HG03571 (cell line): ENCODE data around the gene AGO1.

Experiments used
- ATAC-seq: cut with Tn5 transposase; IDR thresholded peaks from one replicate; pipeline ENCODE4 v1.9.1; 2021; ENCODE audit not compliant: unreplicated experiment

AGO1 gene

DNA sequence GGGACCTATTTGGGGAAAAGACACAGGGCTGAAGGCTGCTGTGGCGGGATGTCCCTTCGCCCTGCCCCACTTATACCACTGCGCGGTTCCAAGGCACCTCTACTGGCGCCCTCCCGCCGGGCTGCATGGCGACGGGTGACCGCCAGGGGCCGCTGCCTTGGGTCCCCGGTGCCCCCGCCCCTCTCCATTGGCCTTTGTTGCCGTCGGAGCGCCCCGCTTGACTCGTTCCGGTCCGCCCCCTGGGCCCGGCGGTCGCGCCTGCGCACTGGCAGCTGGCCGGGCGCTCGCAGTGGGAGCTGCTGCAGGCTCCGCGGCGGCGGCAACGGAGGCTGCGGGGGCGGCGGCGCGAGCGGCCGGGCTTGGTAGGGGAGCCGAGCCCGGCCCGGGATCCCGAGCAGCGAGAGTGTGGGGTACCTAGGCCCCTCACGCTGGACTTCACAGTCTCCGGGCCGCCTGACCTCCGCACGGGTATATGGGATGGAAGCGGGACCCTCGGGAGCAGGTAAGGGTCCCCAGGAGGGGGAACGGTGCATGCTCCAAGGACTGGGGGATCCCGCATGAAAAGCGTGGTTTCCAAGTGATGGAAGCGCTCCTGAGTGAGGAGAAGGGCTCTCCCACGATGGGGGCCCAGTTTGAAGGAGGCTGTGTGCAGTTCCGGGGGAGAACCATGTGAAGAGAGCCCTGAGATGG is at the start of gene AGO1:
AGO1 (plus strand) TSS at position 265 of the 690 bp plus-strand sequence; CDS start at position 478, 213 bp downstream.
- ATAC-seq, result peak; percentile 83

DNA sequence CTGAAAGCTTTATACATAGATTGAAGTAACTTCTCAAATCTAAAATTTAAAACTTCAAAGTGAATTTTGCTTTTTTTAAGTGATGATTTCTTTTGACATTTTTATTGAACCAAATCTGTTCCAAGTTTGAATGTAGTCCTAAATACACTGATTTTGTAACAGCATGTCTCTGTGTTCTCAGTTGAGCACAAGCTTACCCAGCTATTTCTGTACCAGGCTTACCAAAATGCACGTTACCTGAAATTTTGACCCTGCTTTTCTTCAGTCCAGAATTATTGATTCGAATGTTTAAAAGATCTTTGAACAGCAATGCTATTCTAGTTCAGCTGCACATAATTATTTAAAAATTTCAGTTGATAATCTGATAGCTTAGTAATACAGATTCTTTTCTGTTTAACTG is 49.6 kb upstream of the AGO1 start:
- ATAC-seq, result no peak

DNA sequence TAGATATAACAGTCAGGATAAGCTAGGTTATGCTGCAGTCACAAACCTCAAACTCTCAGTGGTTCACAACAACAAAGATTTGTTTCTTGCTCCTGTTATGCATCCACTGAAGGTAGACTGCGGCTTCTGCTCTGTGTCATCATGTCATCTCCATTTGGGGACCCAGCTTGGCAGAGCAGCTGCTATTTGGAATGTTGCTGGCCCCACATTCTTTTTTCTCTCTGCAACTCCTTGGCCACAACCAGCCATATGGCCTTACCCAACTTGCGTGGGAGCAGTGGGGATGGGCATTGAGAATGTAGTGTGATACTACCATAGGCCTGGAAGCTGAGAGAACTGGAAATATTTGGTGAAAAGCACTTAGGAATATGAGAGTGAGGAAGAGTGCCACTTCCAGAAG is 48.8 kb upstream of the AGO1 start:
- ATAC-seq, result no peak

DNA sequence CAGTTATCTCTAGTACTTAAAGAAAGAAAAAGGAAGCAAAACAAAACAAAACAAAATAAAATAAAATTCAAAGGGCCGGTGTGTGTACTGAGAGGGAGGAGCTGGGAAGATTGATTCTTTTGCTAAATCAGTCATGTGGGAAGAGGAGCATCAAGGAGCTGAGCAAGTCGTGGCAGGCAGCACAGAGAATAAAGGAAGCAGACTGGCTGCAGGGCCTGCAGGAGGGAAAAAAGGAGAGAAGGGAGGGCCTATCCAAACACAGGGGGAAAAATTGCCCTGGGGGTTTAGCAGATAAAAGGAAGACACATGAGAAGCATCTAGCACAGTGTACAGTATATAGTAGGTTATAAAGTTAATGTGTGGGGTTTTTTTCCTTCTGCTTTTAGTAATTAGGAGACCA is 47.6 kb upstream of the AGO1 start:
- no peak for ATAC-seq

DNA sequence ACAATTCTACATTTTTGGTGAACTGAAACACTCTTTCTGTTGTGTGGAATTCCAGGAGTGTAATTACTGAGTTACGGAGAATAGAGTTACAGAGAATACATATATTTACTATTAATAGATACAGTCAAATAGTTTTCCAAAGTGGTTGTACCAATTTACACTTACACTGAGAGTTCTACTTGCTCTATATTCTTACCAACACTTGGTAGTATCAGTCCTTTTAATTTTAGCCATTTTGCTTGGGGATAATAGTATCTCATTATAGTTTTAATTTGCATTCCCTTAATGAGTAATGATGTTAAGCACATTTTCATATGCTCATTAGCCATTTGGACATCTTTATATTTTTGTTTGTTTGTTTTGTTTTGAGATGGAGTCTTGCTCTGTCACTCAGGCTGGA is 46.3 kb upstream of the AGO1 start:
- ATAC-seq, result no peak

DNA sequence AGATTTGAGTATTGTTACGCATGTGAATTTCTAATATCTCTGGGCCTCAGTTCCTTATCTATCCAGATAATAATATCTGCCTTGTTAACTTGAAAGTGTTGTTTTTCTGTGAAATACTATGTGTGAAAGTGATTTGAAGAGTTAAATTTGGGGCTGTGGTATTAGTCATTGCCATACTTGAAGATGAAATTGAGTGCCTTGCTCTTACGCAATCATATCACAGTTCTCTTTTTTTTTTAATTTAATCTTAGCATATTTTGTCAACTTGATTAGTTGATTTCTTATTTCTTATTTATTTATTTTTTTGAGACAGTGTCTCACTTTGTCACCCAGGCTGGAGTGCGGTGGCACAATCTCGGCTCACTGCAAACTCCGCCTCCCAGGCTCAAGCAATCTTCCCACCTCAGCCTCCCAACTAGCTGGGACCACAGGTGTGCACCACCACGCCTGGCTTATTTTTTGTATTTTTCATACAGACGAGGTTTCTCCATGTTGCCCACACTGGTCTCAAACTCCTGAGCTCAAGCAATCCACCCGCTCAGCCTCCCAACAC is 44.2 kb upstream of the AGO1 start:
- ATAC-seq, result no peak

DNA sequence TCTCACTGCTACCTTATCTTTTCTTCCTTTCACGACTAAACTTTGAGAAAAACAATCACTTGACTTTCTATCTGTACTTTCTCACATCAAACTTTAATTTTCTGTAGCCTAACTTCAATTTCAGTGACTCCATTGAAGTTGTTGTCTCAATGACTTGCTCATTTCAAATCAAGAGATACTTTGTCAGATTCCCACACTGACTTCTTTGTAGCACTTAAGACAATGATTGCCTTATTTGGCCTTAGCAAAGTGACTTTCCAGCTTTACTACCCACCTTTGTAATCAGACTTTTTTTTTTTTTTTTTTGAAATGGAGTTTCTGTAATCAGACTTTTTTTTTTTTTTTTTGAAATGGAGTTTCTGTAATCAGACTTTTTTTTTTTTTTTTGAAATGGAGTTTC is 38.2 kb upstream of the AGO1 start:
- no peak for ATAC-seq

DNA sequence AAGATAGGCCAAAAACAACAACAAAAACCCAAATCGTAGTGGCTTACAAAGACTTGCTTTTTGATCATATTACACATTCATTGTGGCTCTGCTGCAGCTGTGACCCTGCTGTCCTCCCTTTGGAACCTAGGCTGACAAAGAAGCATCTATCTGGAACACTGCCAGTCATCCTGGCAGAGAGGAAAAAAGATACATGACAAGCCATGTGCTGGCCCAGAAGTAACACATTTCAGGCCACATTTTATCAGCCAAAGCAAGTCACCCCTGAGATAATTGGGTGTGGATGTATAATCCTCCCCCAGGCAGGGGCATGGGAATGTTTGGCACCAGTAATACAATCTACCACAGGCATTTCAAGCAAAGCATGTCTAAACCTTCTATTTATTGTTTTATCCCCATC is 37.2 kb upstream of the AGO1 start:
- no peak for ATAC-seq

DNA sequence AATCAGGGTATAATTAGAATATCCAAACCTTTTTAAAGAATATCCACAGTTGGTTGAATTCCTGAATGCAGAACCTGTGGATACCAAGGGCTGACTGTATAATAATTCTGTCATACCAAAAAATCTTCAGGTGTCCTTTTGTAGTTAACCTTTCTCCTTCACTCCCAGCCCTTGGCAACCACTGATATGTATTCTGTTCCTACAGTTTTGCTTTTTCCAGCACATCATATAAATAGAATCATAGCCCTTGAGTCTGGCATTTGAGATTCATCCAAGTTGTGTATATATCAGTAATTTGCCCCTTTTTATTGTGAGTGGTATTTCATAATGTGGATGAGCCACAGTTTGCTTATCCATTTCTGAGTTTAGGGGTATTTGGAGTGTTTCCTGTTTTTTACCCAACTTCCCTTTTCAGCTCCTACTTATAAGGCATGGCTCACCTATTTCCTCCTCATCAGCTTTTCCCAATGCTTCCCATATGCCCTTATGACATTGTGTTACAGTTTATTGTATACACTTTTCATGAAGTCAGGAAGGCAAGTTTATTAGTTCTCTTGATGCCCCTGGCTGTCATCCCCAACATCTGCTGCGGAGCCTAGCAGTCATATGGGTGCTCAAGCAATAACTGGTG is 35.0 kb upstream of the AGO1 start:
- no peak for ATAC-seq

DNA sequence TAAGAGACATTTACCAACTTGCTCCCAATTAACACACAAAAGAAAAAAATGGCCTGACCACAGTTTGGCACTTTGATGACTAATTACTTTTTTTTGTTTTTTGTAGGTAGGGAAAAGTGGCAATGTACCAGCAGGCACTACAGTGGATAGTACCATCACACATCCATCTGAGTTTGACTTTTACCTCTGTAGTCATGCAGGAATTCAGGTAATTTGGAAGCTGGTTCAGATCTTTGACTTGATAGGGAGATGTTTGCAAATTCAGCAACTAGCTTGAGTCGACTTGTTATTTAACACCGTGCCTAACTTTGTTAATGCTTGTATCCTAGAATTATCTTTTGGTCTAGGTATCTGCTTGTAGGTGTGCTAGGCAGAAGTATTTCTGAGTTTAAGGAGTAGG is 33.0 kb upstream of the AGO1 start:
- no peak for ATAC-seq

DNA sequence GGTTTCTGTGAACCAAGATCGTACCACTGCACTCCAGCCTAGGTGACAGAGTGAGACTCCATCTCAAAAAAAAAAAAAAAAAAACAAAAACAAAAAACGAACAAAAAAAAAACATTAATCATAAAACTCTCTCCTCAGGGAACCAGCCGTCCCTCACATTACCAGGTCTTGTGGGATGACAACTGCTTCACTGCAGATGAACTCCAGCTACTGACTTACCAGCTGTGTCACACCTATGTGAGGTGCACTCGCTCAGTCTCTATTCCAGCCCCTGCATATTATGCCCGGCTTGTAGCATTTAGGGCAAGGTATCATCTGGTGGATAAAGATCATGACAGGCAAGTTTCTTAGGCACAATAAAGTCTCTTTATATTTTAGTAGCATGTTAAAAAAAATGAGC is 32.3 kb upstream of the AGO1 start:
- ATAC-seq, result no peak

DNA sequence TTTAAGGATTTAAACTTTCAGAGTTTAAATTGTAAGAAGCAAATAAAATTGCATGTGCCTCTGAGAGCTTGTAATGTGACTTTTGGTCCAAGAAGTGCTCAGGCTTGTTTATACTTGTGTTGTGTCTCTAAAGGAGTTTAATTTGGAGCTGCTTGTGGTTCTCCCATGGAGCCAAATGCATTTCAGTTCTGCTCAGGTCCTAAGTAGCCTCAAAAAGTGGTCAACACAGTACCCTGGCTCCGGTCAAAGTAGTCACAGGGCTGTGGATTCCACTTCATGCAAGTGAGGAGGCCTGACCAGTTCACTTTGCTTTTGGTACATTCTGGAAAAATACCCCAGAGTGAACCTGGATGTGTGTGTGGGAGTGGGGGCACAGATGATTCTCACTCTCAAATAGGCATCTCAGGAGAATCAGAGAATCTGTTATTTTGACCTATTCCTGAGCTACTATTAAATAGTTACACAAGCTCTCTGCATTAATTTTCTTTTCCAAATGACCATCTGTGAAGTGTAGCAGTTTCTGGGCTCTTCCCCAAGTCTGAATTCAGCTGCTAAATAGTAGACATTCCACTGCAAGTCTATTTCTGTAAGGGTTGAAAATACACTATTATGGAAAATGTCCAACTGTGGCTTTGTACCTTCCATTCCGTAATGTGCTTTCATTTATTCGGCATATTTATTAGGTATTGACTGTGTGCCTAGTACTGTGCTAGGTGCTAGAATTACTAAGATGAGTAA is 31.7 kb upstream of the AGO1 start:
- no peak for ATAC-seq

DNA sequence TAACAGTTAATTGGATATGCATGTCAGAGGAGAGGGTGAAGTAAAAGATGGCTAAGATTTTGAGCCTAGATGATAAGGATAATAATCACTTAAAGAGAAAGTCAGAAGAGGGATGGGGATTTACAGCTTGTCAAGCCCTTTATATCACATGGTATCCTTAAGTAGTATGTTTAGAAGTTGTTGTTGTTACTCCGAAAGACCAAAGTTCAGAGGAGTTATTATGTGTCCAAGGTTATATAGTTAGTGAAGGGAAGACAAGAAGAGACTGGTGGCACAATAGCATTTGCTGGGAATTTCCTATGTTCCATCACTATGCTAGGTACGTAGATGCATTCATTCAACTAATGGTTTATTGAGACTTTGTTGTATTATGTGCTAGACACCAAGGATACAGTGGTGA is 30.8 kb upstream of the AGO1 start:
- no peak for ATAC-seq

DNA sequence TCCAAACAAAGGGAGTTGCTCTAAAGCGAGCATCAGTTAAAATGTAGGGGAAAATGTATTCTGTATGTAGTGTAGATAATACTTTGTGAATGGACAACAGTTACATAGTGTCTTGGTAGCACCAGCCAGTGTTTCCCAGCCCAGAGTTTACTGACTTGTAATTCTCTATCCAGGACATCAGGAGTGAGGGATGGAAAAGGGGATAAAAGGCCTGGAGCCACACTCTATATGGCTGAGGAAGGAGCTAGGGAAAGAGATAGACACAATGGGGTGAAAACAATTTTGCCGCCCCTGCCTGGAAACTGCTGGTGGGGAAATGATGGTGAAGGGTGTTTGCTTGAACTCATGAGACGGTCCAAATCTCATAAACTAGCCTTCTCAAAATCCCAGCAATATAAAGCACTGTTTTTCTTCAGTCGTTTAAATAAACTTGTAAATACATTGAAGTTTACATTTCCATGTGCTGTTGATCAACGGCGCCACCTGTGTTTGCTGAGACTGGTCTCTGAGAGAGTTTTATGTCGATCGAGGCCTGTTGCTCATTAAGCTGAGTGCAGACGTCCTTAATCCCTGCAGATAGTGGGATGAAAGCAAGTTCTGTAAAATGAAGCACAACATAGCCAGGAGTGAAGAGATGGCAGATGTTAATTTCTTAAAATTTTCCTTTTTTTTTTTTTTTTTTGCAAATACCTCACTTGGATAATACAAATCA is 27.9 kb upstream of the AGO1 start:
- no peak for ATAC-seq

DNA sequence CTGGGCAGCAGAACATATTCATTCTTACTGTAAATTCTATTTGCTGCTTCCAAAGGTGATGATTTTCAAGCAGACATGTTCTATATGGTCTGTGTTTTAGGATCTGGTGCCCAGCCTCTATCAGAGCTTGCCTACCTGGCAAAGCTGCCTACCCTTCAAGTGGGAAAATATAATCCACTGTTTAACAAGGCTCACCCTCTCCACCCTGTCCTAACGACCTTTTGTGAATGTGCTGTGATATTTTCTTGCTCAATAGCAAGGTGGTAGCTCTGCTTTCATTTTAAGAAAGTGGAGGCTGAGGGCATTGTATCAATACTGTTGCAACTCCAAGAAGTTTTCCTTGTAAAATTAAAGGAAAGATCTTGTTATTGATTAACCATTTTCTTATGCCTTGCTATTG is 26.0 kb upstream of the AGO1 start:
- ATAC-seq, result no peak

DNA sequence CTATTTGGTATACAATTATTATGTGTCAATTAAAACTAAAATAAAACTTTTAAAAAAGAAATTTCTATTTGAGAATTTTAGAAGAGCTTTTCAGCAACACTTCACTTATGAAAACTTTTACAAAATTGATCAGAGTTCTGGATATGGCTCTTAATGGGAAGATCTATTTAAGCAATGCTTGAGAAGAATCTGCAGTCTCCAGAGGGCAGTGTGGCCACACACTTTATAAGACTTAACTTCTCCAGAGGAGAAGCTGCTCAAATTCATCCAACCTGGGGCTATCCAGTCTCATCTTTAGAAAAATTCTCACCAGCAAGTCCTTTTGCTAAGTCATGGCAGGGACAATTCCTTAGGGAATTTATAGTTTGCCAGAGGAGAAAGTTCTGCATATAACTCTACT is 25.2 kb upstream of the AGO1 start:
- ATAC-seq, result no peak

DNA sequence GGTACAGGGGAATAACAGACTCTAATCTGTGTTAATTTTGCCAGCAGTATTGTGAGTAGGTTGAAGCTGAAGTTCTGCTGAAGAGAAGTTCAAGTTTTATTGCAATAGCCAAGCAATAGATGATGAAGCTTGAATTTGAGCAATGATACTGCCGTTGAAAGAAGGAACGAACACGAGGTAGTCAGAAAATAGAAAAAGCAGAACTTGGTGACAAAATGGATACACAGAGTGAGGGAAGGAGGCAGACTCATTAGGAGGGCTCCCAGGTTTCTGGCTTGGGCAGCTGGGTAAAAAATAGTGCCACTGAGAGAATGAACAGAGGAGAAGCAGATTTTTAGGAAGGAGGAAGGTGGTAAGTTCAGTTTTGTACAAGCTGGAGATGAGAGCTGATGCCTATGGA is 22.3 kb upstream of the AGO1 start:
- ATAC-seq, result no peak

DNA sequence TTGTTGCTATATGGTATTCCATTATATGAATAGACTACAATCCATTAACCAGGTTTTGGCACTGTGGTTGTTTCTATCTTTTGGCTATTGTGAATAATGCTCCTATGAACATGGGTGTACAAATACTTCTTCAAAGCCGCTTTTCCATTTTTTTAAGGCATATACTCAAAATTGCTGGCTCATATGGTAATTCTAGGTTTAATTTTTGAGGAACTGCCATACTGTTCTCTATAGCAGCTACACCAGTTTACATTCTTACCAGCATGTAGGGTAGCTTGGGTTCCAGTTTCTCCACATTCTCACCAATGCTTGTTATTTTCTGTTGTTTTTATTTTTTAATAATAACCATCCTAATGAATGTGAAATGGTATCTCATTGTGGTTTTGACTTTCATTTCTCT is 19.9 kb upstream of the AGO1 start:
- ATAC-seq, result no peak

DNA sequence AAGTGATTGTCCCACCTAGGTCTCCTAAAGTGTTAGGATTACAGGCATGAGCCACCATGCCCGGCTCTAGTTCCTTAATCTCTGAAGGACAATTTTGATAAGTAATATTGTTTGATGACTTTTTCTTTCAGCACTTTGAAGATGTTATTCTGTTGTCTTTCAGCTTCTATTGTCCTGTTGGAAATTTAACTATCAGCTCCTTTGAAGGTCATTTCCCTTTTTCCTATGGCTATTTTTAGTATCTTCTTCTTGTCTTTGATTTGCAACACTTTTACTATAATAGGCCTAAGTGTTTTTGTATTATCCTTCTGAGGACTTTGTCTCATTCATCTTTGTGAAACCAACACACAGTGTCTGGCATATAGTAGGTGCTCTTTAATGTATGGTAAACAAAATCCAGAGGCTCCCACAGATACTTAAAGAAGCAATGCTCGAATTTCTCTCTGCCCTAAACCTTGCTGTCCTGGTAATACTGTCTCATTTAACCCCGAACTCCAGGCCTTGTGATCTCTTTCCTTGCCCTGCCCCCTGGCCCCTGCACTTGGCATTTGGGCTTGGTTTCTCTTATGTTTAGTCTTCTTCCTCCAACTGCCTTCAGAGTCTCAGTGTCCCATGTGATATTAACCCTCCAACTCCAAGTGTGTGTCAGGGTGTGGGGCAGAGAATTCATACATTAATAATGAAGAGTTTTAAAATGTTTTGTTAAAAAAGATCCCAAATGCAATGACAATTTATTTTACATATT is 19.0 kb upstream of the AGO1 start:
- no peak for ATAC-seq

DNA sequence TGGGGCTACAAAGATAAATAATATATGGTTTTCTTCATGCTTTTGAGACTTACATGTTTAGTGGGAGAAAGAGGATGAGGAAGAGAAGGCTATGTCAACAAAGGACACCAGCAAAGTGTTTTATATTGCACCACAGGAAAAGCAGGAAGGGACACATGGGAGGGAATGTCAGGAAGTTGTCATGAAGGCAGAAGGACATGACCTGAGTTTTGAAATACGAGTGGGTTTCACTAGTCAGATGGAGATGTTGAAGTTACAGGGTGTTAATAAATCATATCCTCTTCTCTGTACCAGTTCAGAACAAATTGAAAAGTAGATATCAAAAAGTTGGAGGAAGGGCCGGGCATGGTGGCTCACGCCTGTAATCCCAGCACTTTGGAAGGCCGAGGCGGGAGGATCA is 18.2 kb upstream of the AGO1 start:
- no peak for ATAC-seq

DNA sequence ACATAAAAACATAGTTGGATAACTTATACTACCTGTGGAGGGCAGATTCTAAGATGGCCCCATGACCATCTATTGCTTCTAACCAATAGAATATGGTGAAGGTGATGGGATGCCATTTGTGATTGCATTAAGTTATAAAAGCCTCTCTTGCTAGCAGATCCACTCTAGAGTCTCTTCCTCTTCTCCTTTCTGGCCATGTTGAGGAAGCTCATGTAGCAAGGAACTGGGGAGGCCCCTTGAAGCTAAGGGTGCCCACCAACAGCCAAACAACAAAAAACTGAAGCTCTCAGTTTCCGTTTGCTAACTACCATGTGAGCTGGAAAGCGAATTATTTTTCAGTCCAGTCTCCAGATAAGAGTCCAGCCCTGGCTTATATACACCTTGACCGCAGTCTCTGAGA is 16.0 kb upstream of the AGO1 start:
- ATAC-seq, result no peak
